ENCODE measurements around the gene TKFC. TPM values are rescaled to one million over a fixed set of nuclear protein-coding genes. Genes with fewer than 3 reads are reported as not detected.

The TKFC gene
- total RNA-seq, 3 donors from 2014 or later, result 15.2 to 34.4 (median 26.9) TPM

GRCh38 chr11:61297341-61297740, 35.7 kb upstream of the TKFC start:
- no peak for TF ChIP-seq CTCF (IDR thresholded peaks at IDR 0.05)
- TF ChIP-seq POLR2AphosphoS5 (IDR thresholded peaks at IDR 0.05), result no peak
- TF ChIP-seq POLR2A (IDR thresholded peaks at IDR 0.05), result no peak
- intact Hi-C loops (cut with DNase I; ENCODE audit: low total_unique reads), result no loop called here
- Histone ChIP-seq H3K36me3 (peaks cover 7% of the 10 kb centered on the region), H3K9me3 (no peaks in the 10 kb centered on the region), H3K4me1 (peaks cover 9 to 10% of the 10 kb centered on the region in 2 donors), H3K4me3 (no peak overlapping the region), H3K27me3 (peaks cover 0 to 5% of the 10 kb centered on the region in 2 donors), H3K27ac (peak overlapping the region; percentile 48 to 67)
- DNase-seq (ENCODE audit: low spot score in 2 of 2), result no peak

- Histone ChIP-seq H3K27ac (peak overlapping the region; percentile 44 to 67), H3K4me3 (no peak overlapping the region), H3K36me3 (peaks cover 7% of the 10 kb centered on the region), H3K27me3 (peaks cover 0 to under 1% of the 10 kb centered on the region in 2 donors), H3K4me1 (peaks cover 9 to 10% of the 10 kb centered on the region in 2 donors), H3K9me3 (no peaks in the 10 kb centered on the region)
- no peak for TF ChIP-seq CTCF (IDR thresholded peaks at IDR 0.05)
- peak in 1 of 3 donors; percentile 56 for TF ChIP-seq POLR2AphosphoS5 (IDR thresholded peaks at IDR 0.05)
- no peak for TF ChIP-seq POLR2A (IDR thresholded peaks at IDR 0.05)
- DNase-seq (ENCODE audit: low spot score in 2 of 2), result peak in 1 of 2 donors; percentile 67
- intact Hi-C loops (cut with DNase I; ENCODE audit: low total_unique reads), result no loop called here
These were observed 35.3 kb upstream of the TKFC start for GRCh38 chr11:61297746-61298145.

GRCh38 chr11:61298663-61299244, 34.3 kb upstream of the TKFC start:
- Histone ChIP-seq H3K4me1 (peaks cover 7 to 9% of the 10 kb centered on the region in 2 donors), H3K27me3 (no peaks in the 10 kb centered on the region), H3K36me3 (peaks cover 7% of the 10 kb centered on the region), H3K4me3 (no peak overlapping the region), H3K9me3 (no peaks in the 10 kb centered on the region), H3K27ac (peak overlapping the region; percentile 23 to 44)
- DNase-seq (ENCODE audit: low spot score in 2 of 2), result no peak
- TF ChIP-seq POLR2AphosphoS5 (IDR thresholded peaks at IDR 0.05), result no peak
- no peak for TF ChIP-seq CTCF (IDR thresholded peaks at IDR 0.05)
- no peak for TF ChIP-seq POLR2A (IDR thresholded peaks at IDR 0.05)
- intact Hi-C loops (cut with DNase I; ENCODE audit: low total_unique reads), result no loop called here

- DNase-seq (ENCODE audit: low spot score in 2 of 2), result no peak
- Histone ChIP-seq H3K9me3 (no peaks in the 10 kb centered on the region), H3K27me3 (no peaks in the 10 kb centered on the region), H3K27ac (no peak overlapping the region), H3K36me3 (peaks cover 13% of the 10 kb centered on the region), H3K4me3 (no peak overlapping the region), H3K4me1 (peaks cover 0 to under 1% of the 10 kb centered on the region in 2 donors)
- intact Hi-C loops (cut with DNase I; ENCODE audit: low total_unique reads), result no loop called here
- TF ChIP-seq POLR2A (IDR thresholded peaks at IDR 0.05), result no peak
- no peak for TF ChIP-seq POLR2AphosphoS5 (IDR thresholded peaks at IDR 0.05)
- no peak for TF ChIP-seq CTCF (IDR thresholded peaks at IDR 0.05)
These were observed 30.5 kb upstream of the TKFC start for GRCh38 chr11:61302550-61302949.

GRCh38 chr11:61303725-61304124, 29.3 kb upstream of the TKFC start:
- Histone ChIP-seq H3K4me1 (no peaks in the 10 kb centered on the region), H3K36me3 (peaks cover 23% of the 10 kb centered on the region), H3K9me3 (no peaks in the 10 kb centered on the region), H3K27me3 (no peaks in the 10 kb centered on the region), H3K27ac (no peak overlapping the region), H3K4me3 (no peak overlapping the region)
- intact Hi-C loops (cut with DNase I; ENCODE audit: low total_unique reads), result no loop called here
- TF ChIP-seq POLR2AphosphoS5 (IDR thresholded peaks at IDR 0.05), result no peak
- no peak for TF ChIP-seq POLR2A (IDR thresholded peaks at IDR 0.05)
- no peak for TF ChIP-seq CTCF (IDR thresholded peaks at IDR 0.05)
- no peak for DNase-seq (ENCODE audit: low spot score in 2 of 2)
